GM18951 (cell line): ENCODE results near the gene NUDC.
"Not testable (repeated sequence)": the region's sequence is repeated elsewhere in the genome, so short reads cannot be mapped to it uniquely, and the experiment has no call there.

Experiments
- POLR2A ChIP-seq: IDR thresholded peaks from 4 replicates; pipeline ENCODE4 v1.6.1; 2011; ENCODE audit warnings: mild to moderate bottlenecking; ENCODE audit not compliant: insufficient read length, insufficient read depth; ENCODE audit errors: extremely low read depth
- in situ Hi-C: fragments of 300-500 bp; cut with MboI; formaldehyde crosslinking; loops from one replicate; pipeline ENCODE4 v1.12.0; 2022; ENCODE audit warnings: low sequenced_read_pairs, mixed read lengths, inconsistent platforms; ENCODE audit not compliant: unreplicated experiment

NUDC gene

DNA sequence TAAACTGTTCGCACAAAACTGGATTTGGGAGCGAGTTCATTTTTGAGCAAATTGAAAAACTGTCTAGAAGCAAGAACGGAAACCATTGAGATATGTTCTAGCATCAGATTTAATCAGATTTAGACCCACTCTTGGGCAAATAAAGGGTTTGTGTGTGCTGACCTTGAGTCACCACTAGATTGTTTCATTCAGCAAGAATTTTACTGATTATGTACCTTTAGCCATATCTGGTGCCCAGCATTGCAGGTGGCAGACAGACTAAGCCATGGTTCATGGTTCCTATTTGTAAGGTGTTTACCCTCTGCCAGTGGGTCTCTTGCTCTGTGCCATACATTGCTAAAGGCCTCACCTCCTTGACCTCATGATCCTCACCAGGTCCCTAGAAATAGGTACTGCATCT, 1.4 kb downstream of the NUDC start:
- no peak for TF ChIP-seq POLR2A
- in situ Hi-C loops: no loop called here

DNA sequence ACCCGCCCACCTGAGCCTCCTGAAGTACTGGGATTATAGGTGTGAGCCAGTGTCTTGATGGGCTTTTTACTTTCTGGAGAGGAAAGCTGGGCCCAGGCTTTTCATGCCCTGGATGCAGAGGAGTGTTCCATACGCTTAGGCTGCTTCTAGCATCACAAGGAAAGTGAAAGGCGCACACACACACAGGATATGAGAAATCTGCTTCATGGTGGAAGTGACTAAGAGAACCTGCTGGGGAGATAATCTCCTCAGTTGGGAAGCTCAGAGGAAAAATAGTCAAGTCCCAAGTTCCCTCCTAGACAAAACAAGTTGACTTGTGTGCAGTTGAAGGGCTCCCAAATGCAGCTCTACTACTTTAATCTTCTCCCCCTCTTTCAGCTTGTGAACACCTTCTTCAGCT, 2.2 kb downstream of the NUDC start:
- no peak for TF ChIP-seq POLR2A
- in situ Hi-C loops: no loop called here

DNA sequence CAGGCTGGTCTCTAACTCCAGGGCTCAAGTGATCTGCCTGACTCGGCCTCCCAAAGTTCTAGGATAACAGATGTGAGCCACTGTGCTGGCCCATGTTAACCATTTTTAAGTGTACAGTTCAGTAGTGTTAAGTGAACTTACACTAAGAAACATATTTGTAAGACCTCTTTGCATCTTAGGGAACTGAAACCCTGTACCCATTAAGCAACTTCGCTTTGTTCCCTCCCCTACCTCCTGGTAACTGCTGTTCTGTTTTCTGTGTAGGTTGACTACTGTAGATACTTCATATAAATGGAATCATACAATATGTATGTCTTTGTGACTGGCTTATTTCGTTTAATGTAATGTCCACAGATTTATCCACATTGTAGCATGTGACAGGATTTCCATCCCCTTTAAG, 11.0 kb downstream of the NUDC start:
- TF ChIP-seq POLR2A: no peak
- in situ Hi-C loops: no loop called here

DNA sequence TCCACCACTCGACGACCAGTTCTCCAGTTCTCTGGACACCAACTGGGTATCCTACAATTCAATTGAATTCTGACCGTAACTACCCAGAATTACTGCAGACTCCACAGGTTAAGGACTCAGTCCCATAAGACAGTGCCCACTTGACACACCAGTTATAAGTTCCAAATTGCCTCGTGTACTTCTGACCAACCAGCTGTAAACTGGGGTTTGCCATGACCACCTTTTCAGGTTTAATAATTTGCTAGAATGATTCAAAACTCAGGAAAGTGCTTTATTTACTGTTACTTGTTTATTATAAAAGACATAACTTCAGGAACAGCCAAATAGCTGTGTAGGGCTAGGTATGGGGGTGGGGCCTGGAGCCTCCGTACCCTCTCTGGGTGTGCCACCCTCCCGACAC, 15.3 kb downstream of the NUDC start:
- in situ Hi-C loops: no loop called here
- TF ChIP-seq POLR2A: no peak

DNA sequence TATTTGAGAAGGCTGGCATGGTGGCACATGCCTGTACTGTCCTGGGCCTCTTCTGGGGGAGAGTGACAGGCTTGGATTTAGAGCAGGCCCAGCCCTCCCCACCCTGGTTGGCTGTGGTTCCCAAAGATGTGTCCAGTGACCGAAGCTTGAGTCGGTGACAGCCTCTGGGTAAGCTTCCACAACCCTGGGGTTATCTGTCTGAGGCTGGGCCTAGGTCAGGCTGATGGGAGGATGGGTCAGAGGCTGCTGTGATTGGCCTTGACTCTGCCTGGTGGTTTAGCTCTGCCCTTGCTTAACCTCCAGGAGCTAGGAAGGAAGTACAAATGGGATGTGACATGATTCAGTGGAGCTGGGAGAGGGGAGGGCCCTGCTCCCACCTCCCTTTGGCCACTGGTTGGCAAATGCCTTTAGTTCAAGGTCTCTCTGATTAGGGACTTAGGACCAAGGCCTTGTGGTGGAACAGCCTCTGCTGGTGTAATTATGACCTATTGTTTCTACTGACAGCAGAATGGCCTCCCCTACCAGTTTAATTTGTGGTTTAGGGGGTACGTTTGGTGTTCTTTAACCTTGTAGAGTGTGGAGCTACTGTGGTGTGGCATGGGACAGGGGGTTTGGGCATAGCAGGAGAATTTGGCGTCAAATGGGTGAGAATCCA, 16.6 kb downstream of the NUDC start:
- in situ Hi-C loops: no loop called here

DNA sequence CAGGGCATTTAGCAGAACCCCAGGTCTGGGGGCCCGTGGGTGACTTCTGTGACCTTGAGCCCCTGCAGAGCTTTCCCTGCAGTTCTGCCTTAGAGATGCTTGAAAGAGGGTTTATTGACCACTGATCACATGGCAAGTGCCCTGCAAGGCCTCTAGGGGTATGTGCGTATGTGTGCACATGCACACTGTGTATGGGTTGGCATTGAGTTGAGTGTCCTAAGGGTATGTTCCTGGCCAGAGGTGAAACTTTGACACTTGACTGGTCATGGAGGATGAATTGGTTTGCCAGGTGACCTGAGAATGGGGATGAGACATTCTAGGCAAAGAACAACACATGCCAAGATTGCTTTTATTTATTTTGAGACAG, 17.1 kb downstream of the NUDC start:
- in situ Hi-C loops: no loop called here
- no peak for TF ChIP-seq POLR2A

More for the DNA sequence above, 16.6 kb downstream of the NUDC start:
- TF ChIP-seq POLR2A: no peak

DNA sequence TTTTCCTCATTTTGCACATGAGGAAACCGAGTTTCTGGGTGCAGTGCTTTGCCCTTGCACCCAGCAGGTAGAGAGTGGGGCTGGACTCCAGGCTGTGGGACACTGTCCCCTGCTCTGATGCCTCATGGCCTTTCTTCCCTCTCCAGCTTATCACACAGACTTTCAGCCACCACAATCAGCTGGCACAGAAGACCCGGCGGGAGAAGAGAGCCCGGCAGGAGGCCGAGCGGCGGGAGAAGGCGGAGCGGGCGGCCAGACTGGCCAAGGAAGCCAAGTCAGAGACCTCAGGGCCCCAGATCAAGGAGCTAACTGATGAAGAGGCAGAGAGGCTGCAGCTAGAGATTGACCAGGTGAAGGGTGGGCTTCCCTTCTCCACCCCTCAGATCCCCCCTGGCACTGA, 19.8 kb downstream of the NUDC start:
- in situ Hi-C loops: no loop called here
- TF ChIP-seq POLR2A: no peak

DNA sequence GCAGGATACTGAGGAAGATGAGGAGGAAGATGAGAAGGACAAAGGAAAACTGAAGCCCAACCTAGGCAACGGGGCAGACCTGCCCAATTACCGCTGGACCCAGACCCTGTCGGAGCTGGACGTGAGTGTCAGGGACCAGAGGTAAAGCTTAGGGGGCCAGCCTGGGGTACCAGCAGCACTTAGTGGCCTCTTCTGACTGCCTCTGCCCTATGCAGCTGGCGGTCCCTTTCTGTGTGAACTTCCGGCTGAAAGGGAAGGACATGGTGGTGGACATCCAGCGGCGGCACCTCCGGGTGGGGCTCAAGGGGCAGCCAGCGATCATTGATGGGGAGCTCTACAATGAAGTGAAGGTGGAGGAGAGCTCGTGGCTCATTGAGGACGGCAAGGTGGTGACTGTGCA, 21.1 kb downstream of the NUDC start:
- in situ Hi-C loops: no loop called here

DNA sequence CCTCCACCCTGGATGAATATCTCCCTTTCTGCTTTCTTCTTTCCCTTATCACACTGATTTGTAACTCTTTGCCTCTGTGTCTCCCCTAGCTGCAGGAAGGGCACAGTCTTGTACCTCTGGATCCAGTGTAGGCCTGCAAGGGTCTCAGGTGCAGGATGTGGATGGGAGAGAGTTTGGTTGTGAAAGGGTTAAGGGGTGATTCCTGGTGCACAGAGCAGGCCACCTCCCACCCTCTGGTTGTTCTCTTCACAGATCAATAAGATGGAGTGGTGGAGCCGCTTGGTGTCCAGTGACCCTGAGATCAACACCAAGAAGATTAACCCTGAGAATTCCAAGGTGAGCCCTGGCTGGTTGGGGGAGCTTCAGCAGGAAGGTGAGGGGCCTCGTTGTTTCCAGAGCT, 23.6 kb downstream of the NUDC start:
- in situ Hi-C loops: no loop called here
- no peak for TF ChIP-seq POLR2A

More for the DNA sequence above, 21.1 kb downstream of the NUDC start:
- no peak for TF ChIP-seq POLR2A

DNA sequence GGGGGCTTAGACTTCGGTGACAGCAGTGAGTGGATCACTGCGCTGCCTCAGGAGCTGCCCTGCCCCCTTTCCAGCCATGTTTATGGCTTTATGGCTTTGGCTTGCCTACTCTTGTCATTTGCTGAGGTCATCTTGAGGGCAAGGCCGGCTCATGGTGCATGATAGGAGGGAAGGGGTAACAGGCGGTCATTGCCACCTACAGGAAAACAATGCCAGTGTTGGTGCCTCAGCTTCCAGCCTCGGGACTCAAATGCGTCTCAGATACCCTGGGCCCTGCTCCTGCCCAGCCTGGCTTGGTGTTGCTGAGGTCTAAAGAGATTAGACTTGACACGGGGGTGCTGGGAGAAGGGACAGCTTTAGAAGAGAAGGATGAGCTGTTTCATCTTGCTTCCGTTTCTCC, 24.2 kb downstream of the NUDC start:
- in situ Hi-C loops: no loop called here

DNA sequence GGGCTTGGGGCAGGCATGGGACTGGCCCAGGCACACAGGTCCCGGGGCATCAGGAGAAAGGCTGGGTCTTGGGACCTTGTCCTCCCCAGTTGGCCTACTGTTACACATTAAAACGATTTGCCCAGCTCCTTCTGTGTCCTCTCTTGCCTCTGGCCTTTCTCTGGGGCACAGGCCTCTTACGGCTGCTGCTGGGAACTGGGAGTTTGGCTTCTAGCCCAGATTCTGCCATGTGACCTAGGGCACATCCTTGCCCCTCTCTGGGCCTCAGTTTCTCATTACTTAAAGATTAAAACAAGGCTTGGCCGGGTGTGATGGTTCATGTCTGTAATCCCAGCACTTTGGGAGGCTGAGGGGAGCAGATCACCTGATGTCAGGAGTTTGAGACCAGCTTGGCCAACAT, 24.7 kb downstream of the NUDC start:
- in situ Hi-C loops: no loop called here
- no peak for TF ChIP-seq POLR2A

More for the DNA sequence above, 24.2 kb downstream of the NUDC start:
- TF ChIP-seq POLR2A: no peak

DNA sequence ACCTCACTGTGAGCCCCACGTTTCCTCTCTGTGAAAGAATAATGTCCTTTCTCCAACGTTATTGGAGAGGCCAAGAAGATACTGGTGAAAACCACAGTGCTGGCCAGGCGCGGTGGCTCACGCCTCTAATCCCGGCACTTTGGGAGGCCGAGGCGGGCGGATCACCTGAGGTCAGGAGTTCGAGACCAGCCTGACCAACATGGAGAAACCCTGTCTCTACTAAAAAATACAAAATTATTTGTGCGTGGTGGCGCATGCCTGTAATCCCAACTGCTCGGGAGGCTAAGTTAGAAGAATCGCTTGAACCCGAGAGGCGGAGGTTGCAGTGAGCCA, 27.1 kb downstream of the NUDC start:
- in situ Hi-C loops: not testable (repeated sequence)

DNA sequence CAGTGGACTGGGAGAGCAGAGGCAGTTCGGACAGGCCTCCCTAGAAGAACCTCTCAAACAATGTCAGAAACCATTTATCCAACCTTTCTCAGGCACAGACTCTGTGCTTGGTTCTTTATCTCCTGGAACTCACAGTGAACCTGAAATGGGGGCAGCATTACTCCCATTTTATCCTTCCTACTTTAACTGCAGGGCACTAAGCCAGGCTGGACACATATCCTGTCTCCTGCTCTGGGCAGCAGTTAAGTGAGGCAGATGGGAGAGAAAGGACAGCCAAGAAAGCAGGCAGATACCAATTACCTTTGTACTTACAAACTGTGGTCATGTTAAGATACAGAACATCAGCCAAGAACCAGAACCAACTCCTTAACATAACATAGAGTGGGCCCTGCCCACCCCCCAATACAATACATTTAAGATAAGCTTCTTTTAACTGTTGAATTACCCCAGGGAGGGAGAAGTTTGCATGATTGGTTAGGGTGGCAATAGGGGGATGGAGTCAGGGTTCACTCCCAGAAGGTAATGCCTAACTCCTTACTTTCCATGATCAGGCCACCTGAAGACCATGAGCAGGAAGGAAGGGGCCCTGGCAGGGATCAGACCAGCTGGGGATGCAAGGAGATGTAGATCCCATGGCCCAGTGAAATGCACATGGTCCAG, 27.9 kb downstream of the NUDC start:
- TF ChIP-seq POLR2A: no peak
- in situ Hi-C loops: no loop called here

DNA sequence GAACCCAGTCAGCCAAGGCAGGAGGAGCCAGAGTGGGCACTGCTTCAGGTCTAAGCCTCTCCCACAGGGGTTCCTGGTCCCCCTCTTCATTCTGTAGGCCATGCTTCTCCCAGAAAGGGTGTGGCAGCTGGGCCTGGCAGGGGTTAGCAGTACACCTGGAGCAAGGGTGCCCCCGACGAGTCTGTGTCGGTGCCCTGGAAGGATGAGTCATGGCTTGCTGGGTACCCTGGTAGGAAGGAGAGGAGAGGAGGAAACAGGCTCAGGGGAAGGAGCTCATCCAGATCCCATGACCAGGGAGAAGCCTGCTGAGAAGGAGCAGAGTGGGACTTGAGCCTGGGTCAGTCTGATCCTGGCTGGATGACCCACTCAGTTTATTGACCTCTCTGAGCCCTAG, 28.4 kb downstream of the NUDC start:
- TF ChIP-seq POLR2A: no peak
- in situ Hi-C loops: no loop called here

DNA sequence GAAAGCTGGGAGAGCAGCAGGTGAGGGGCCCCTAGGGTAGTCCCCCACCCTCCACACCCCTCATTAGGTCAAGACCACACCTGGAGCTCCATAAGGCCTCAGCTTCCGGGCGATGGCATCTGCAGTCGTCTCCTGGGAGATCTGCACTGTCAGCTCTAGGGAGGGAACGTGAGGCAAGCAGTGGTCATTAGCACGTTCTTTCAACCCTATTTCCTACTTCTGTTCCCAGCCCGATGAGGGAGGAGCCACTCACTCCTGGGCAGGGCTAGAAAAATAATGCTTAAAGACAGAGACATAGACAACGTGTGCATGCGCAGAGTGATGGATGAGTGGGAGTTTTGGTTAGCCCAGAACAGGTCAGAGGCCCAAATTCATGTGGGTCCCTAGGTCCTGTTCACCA, 29.1 kb downstream of the NUDC start:
- in situ Hi-C loops: no loop called here

More for the DNA sequence above, 29.1 kb downstream of the NUDC start:
- TF ChIP-seq POLR2A: no peak
